Activated CD4-positive, alpha-beta T cell treated with anti-CD3 and anti-CD28 coated beads, Interleukin-2, amount 10 ng/mL, durations not matched to agents 24 days and 14 days (primary cell): ENCODE measurements around the gene LRRC1. TPM values are rescaled to one million over a fixed set of nuclear protein-coding genes. Genes with fewer than 3 reads are reported as not detected.
A peak's percentile ranks its signal among the peaks of the same experiment; 100 is the strongest.

Experiments used
- DNase-seq: peaks from one replicate; pipeline ENCODE4 v3.0.0; 2022
- H3K27ac Mint-ChIP-seq: one replicate; pipeline ENCODE4 v1.8.0; 2022; ENCODE audit warnings: mild to moderate bottlenecking, mixed read lengths
- H3K27me3 Mint-ChIP-seq: one replicate; pipeline ENCODE4 v1.8.0; 2022; ENCODE audit warnings: mixed read lengths
- H3K36me3 Mint-ChIP-seq: one replicate; pipeline ENCODE4 v1.8.0; 2022; ENCODE audit warnings: low read depth, mild to moderate bottlenecking, mixed read lengths
- H3K4me1 Mint-ChIP-seq: one replicate; pipeline ENCODE4 v1.8.0; 2021; ENCODE audit warnings: mixed read lengths
- H3K4me3 Mint-ChIP-seq: one replicate; pipeline ENCODE4 v1.8.0; 2022; ENCODE audit warnings: mild to moderate bottlenecking, moderate library complexity, mixed read lengths
- H3K9me3 Mint-ChIP-seq: one replicate; pipeline ENCODE4 v1.8.0; 2021; ENCODE audit warnings: mixed read lengths
- intact Hi-C: fragments of 100-400 bp; cut with micrococcal nuclease; formaldehyde crosslinking; loops from one replicate; pipeline ENCODE4 v1.15.1; 2023
- total RNA-seq: library from RNA; stranded (reverse); gene quantifications from 2 replicates; pipeline ENCODE4 v1.2.3, GENCODE V29; 2022

Gene LRRC1
- total RNA-seq, 1 donor from 2014 or later = 2.7 TPM

DNA sequence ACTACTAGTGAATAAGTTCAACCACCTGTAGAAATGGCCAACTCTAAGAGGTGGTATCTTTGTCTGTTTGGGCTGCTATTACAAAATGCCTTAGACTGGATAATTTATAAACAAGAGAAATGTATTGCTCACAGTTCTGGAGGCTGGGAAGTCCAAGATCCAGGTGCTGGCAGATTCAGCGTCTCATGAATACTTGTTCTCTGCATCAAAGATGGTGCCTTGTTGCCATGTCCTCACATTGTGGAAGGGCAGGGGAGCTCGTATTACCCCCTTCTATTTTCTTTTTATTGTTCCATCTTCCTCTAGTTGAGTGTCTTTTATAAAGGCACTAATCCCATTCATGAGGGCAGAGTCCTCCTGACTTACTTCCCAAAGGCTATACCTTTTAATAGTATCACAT is 58.0 kb downstream of the LRRC1 start:
- Mint-ChIP-seq H3K4me1 (peaks cover 10% of the 10 kb centered on the region), H3K27me3 (no peaks in the 10 kb centered on the region), H3K9me3 (no peaks in the 10 kb centered on the region), H3K36me3 (peaks cover 2% of the 10 kb centered on the region), H3K27ac (no peak overlapping the region), H3K4me3 (no peak overlapping the region)
- DNase-seq = no peak
- intact Hi-C loops = no loop called here

DNA sequence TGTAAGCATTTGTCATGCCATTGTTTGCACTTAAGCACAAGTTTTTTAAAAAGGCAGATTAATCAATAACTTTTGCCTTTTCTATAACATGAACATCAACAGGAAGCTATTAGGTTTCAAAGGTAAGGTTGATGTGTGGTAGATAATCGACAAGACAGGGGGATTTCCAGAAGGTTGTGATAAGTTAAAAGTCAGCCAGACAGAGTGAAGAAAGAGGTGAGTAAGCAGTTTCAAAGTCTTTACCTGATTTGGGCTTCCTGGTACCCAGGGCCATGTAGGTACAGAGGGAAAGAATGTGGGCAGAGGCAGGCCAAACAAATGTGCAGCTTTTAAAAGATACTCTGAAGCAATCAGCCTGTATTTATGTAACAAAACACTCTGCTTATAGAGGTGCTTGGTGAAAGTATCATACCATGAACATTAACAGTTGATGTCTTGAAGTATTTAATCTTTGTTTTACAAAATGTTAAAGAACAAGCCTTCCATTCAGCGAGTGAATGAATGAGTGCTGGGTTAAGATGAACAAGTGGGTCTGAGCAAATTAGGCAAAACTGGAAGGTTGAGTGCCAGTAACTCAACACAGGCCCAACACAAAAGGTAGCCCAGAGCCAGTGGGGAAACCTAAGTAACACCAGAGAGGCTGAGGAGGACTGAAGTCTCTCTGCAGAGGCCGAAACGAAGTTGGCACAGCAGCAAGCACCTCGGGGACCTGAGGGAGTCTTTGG is 60.2 kb downstream of the LRRC1 start:
- intact Hi-C loops = no loop called here
- H3K4me1 Mint-ChIP-seq = peaks cover 10% of the 10 kb centered on the region
- peak overlapping the region; percentile 1 for H3K27ac Mint-ChIP-seq
- H3K9me3 Mint-ChIP-seq = no peaks in the 10 kb centered on the region
- H3K27me3 Mint-ChIP-seq = no peaks in the 10 kb centered on the region
- H3K36me3 Mint-ChIP-seq = peaks cover 2% of the 10 kb centered on the region
- DNase-seq = peak; percentile 66
- no peak overlapping the region for H3K4me3 Mint-ChIP-seq

DNA sequence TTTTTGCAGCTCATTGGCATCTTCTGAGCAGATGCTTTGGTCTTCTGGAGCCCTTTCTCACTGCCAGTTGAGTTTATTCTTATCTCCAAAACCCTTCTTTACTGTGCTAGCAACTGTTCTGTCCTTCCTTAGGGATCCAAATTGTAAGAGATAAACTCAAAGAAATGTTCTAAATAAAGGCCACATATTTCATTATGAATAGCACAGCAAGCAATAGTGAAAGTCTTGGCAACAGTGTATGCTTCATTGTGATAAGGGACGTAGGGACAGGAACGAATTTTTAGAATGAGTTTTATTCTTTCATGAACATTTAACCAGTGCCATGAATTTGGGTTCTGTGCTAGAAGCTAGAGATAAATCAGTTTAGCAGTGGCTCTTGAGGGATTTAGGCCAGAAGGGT is 61.1 kb downstream of the LRRC1 start:
- Mint-ChIP-seq H3K36me3 (peaks cover 2% of the 10 kb centered on the region), H3K9me3 (no peaks in the 10 kb centered on the region)
- no peak for DNase-seq

DNA sequence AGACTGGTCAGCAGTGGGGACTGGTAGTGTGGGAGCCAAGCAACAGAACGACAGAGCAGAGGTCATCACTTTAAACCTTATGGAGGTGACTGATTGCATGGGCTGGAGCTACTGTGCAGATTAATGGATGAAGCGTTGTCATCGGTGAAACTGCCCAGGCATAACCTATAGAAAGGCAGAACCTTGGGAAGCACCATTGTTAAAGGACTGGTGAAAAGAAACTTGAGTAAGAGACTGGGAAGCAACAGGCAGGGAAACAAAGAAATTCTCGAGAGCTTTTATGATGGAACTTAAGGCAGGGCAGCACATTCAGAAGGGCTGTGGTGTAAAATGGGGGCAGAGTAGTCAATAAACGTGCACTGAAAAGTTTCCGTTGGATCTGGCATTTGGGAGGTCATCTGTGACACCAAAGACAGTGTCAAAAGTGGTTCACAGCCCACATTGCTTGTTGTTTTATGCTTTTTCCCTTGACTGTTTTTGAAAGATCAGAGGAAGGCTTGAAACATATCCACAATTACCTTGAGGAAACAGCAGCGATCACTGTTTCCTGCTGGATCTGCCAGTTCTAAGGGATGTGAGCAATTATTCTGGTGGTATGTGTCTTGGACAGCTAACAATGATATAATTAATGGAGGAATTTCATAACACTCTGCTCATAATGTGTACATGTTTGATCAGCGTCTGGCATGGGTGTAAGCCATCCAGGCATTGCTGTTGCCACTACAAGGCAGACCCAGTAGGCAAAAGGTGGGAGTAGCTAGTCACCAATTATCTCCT is 62.7 kb downstream of the LRRC1 start:
- Mint-ChIP-seq H3K27ac (no peak overlapping the region), H3K36me3 (no peaks in the 10 kb centered on the region), H3K27me3 (no peaks in the 10 kb centered on the region), H3K4me3 (no peak overlapping the region), H3K9me3 (no peaks in the 10 kb centered on the region), H3K4me1 (peaks cover 10% of the 10 kb centered on the region)
- intact Hi-C loops = no loop called here
- peak; percentile 35 for DNase-seq

More for the DNA sequence above, 61.1 kb downstream of the LRRC1 start:
- Mint-ChIP-seq H3K27me3 (no peaks in the 10 kb centered on the region), H3K4me3 (no peak overlapping the region), H3K4me1 (peaks cover 10% of the 10 kb centered on the region), H3K27ac (no peak overlapping the region)
- intact Hi-C loops = no loop called here

DNA sequence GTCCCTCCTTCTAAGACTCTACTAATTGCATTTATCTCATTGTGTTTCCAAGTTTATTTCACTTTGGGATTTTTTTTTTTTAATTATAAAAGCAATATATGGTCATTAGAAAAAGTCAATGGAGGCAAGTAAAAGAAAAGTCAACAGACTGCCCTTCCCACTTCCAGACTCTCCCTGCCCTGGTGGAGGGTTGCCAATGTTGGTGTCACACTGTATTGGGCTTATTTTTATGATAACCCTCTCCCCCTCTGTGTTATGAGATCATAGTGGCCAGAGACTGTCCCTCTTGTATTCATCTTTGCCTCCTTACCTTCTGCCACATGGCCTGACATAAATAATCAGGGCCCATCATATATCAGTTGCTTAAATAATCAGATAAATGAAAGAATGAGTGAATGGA is 63.4 kb downstream of the LRRC1 start:
- no peak overlapping the region for H3K4me3 Mint-ChIP-seq
- H3K27ac Mint-ChIP-seq = no peak overlapping the region
- H3K27me3 Mint-ChIP-seq = no peaks in the 10 kb centered on the region
- no peaks in the 10 kb centered on the region for H3K36me3 Mint-ChIP-seq
- peaks cover 10% of the 10 kb centered on the region for H3K4me1 Mint-ChIP-seq
- H3K9me3 Mint-ChIP-seq = no peaks in the 10 kb centered on the region
- peak; percentile 21 for DNase-seq
- intact Hi-C loops = no loop called here

DNA sequence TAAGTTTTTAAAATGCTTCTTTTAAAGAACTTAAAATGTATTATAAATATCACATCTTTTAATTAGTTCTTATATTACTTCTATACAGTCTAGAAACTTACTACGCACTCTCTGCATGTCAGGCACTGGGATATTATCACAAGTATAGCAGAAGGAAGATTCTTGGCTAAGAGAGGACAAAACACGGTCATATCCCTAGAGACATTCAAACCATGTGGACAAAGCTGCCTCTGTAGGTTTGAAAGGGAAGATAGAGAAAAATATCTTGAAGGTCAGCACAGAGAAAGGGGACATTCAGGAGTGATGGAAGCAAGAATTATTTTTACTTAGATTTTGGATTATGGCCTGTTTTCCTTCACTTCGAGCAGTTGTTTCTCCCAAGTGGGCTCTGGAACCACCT is 64.1 kb downstream of the LRRC1 start:
- intact Hi-C loops = no loop called here
- H3K4me3 Mint-ChIP-seq = no peak overlapping the region

DNA sequence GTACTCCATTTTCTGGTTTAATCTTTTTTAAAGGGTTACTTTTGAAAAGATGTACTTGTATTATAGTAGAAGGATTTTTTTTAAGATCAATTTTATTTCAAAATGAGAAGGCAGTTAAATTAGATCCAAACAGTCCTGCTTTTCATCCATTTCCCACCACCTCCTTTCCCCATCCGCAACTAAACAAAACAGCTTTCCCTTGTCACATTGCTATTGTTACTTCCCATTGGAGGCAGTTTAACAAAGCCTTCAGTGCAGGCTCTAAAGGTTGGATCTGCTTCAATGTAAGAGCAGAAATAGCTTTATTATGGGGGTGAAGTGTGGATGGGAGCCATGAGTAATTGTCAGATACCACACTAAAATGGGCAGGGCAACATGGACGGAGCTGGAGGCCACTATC is 65.7 kb downstream of the LRRC1 start:
- Mint-ChIP-seq H3K36me3 (no peaks in the 10 kb centered on the region), H3K4me3 (no peak overlapping the region), H3K9me3 (no peaks in the 10 kb centered on the region), H3K27me3 (no peaks in the 10 kb centered on the region), H3K4me1 (no peaks in the 10 kb centered on the region), H3K27ac (no peak overlapping the region)
- DNase-seq = peak; percentile 41
- intact Hi-C loops = no loop called here

More for the DNA sequence above, 64.1 kb downstream of the LRRC1 start:
- no peaks in the 10 kb centered on the region for H3K36me3 Mint-ChIP-seq
- no peak overlapping the region for H3K27ac Mint-ChIP-seq
- DNase-seq = peak; percentile 8
- H3K27me3 Mint-ChIP-seq = no peaks in the 10 kb centered on the region
- H3K4me1 Mint-ChIP-seq = peaks cover 10% of the 10 kb centered on the region
- no peaks in the 10 kb centered on the region for H3K9me3 Mint-ChIP-seq

DNA sequence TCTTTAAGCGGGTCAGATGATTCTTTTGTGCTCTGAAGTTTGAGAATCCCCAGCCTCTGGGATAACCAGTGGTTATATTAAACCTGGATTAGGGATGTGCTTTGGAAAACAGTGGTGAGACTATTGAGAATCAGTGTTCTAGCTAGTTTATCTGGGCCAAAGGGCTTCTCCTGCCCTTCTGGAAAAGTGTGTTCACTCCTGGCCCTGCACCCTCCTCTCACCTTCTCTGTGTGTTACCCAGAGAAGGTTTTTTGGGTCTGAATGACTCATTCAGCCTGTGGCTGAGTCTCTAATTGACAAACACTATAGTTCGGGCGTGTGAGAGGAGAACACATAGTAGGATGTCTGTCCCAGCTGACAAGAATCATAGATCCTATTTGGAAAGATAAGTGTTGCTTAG is 66.7 kb downstream of the LRRC1 start:
- H3K4me3 Mint-ChIP-seq = no peak overlapping the region
- intact Hi-C loops = no loop called here
- DNase-seq = peak; percentile 36
- no peaks in the 10 kb centered on the region for H3K9me3 Mint-ChIP-seq
- no peaks in the 10 kb centered on the region for H3K27me3 Mint-ChIP-seq
- H3K4me1 Mint-ChIP-seq = no peaks in the 10 kb centered on the region
- no peaks in the 10 kb centered on the region for H3K36me3 Mint-ChIP-seq
- H3K27ac Mint-ChIP-seq = no peak overlapping the region

DNA sequence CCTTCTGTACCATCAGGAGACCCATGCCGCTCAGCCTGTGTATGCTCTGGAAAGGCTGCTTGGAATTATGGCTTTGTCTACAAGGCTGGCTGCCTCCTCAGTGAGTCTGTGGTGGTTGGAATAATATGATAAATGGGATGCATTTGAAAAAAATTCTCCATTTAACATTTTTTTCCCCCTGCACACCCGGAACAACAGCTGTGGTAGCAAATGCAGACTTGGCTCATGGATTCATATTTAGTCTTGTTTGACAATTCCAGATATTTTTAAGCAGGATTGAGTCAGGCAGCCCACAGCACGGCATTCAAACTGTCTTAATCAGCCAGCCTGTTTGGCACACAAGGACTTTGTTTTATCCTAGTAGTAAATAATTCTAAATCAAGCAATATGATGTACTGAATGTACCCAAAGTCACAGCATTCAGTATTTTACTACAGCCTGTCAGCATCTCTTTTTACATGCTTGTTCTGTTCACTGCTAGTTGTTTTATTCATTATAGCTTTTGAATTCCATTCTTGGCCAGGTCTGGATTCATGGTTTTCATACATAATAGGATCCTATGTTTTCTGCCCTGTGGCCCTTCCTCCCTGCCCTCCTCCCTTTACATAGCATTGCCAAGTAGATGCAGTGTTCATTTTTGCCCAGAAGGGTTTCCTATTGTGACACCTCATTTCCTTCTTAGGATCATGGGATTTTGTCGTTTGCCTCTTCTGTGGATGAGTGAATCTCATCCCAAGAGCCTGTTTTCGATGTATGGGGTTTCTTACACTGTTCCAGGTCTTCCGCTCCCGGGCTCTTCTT is 68.1 kb downstream of the LRRC1 start:
- no peak overlapping the region for H3K4me3 Mint-ChIP-seq
- no peaks in the 10 kb centered on the region for H3K4me1 Mint-ChIP-seq
- H3K27me3 Mint-ChIP-seq = no peaks in the 10 kb centered on the region
- H3K27ac Mint-ChIP-seq = no peak overlapping the region
- peak; percentile 22 for DNase-seq
- H3K9me3 Mint-ChIP-seq = no peaks in the 10 kb centered on the region
- H3K36me3 Mint-ChIP-seq = no peaks in the 10 kb centered on the region
- intact Hi-C loops = no loop called here

DNA sequence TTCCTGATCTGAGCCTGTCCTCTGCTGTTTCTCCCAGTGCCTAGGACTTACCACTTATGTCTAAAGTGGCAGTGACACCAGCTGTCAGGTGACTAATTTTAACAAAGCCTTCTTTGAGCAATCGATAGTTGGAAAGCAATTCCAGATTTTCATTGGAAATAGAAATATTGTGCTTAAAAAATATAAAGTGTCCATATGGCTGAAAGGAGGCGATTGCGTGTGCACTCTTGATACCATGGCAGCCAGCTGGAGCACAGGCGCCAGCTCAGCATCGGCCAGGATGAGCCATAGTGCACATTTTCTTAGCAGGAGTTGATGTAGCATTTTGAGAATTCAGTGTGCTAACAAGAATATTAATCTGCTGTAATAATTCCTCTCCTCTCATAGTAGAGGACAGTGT is 70.0 kb downstream of the LRRC1 start:
- no peak overlapping the region for H3K27ac Mint-ChIP-seq
- no peak for DNase-seq
- intact Hi-C loops = no loop called here
- no peaks in the 10 kb centered on the region for H3K27me3 Mint-ChIP-seq
- H3K36me3 Mint-ChIP-seq = no peaks in the 10 kb centered on the region
- H3K4me1 Mint-ChIP-seq = no peaks in the 10 kb centered on the region
- H3K9me3 Mint-ChIP-seq = no peaks in the 10 kb centered on the region
- H3K4me3 Mint-ChIP-seq = no peak overlapping the region

DNA sequence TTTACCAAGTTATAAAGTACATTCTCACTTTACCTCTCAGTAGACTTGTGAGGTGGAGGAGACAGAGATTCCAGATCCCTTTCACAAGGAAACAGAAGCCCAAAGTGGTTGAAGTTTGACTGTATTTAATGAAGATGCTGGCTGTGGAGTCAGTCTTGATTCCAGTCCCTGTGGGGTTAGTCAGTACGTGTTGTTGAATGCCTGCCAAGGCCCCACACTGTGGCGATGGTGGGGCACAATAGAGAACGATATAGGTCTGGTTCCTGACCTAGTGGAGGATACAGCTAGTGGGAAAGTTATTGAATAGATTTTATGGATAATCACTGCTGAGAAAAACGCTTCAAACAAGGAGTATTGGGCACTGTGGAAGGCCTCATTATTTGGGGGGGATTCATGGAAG is 71.4 kb downstream of the LRRC1 start:
- Mint-ChIP-seq H3K27me3 (peaks cover 2% of the 10 kb centered on the region), H3K4me3 (no peak overlapping the region), H3K27ac (no peak overlapping the region), H3K36me3 (no peaks in the 10 kb centered on the region), H3K9me3 (no peaks in the 10 kb centered on the region), H3K4me1 (no peaks in the 10 kb centered on the region)
- DNase-seq = no peak
- intact Hi-C loops = no loop called here

DNA sequence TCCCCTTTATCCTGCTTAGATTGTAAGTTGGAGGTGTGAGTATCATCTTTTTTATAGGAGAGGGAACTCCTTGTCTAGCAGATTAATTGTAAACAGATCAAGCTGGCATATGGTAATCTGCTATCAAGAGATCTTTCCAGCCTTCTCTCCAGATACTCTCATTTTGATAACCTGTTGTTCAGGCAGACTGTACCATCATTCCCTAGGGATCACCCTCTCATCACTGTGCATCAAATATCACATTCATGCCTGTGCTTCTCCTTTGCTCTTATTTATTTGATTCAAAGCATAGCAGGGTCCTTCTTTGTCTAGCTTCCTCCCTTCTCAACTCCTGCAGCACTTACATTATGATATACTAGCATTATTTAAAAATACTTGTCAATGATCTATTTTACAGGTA is 73.8 kb downstream of the LRRC1 start:
- H3K36me3 Mint-ChIP-seq = no peaks in the 10 kb centered on the region
- peaks cover 2% of the 10 kb centered on the region for H3K27me3 Mint-ChIP-seq
- no peaks in the 10 kb centered on the region for H3K4me1 Mint-ChIP-seq
- no peaks in the 10 kb centered on the region for H3K9me3 Mint-ChIP-seq
- intact Hi-C loops = no loop called here
- no peak for DNase-seq
- no peak overlapping the region for H3K27ac Mint-ChIP-seq
- no peak overlapping the region for H3K4me3 Mint-ChIP-seq

DNA sequence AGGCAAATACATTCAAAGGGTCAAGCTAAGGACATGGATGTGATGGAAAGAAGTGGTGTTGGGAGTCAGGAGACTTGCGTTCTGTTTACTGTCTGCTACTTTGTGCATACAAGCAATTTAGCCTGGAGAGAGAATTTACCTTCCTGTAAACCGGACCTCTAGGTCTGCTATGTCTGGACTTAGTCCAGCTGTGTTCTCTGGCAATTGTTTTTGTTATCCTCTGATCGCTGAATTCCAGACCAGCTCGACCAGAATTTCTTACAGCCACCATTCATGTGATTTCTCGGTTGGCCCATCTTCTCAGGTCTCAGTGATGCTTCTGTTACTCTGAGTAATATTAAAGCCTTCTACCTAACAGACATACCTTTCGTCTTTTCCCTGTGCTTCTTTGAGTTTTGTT is 75.2 kb downstream of the LRRC1 start:
- DNase-seq = no peak
- Mint-ChIP-seq H3K27me3 (peaks cover 2% of the 10 kb centered on the region), H3K4me3 (no peak overlapping the region), H3K4me1 (no peaks in the 10 kb centered on the region), H3K27ac (no peak overlapping the region), H3K9me3 (no peaks in the 10 kb centered on the region), H3K36me3 (no peaks in the 10 kb centered on the region)
- intact Hi-C loops = no loop called here

DNA sequence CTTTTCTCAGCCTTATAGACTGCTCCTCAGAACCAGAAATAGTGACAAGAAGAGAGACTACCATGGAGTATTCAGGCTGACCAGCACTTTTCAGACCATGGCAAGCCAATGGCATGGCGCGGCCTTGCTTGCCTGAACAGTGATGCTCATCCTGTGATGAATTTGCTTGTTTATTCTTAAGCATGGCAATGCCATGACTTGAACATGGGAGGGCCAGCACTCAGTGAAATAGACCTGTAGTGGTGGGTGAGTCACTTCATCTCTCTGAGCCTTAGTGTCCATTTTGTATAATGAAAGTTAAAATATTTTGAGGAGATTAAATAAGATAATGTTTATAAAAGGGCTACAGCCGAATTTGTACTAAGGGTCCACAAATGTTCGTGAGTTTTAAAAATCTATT is 79.1 kb downstream of the LRRC1 start:
- intact Hi-C loops = no loop called here
- peaks cover 2% of the 10 kb centered on the region for H3K27me3 Mint-ChIP-seq

More for the DNA sequence above, 79.1 kb downstream of the LRRC1 start:
- Mint-ChIP-seq H3K9me3 (no peaks in the 10 kb centered on the region), H3K27ac (no peak overlapping the region), H3K4me1 (no peaks in the 10 kb centered on the region), H3K36me3 (no peaks in the 10 kb centered on the region), H3K4me3 (no peak overlapping the region)
- no peak for DNase-seq
